Natural killer cell (primary cell): ENCODE measurements around the gene USF2. TPM values are rescaled to one million over a fixed set of nuclear protein-coding genes. Genes with fewer than 3 reads are reported as not detected.

Experiments used
- ATAC-seq, 3 donors: fragments of 150-1000 bp in 2 of 3; fragments of 200-7000 bp in 1 of 3; cut with Tn5 transposase; 1 replicate in 1 of 3; 2 replicates in 2 of 3; pipeline ENCODE4 v1.10.0; 2021; ENCODE audit warnings: mild to moderate bottlenecking in 2 of 3, moderate library complexity in 2 of 3
- DNase-seq, 2 donors: peaks; one replicate each; pipeline versions ENCODE4 v3.0.0 to v3.0.0-alpha.2; 2013 to 2021; ENCODE audit warnings: mixed read lengths in 1 of 2
- H3K27ac ChIP-seq: one replicate; pipeline ENCODE4 v1.5.1; 2013; ENCODE audit warnings: mild to moderate bottlenecking, low read length
- H3K27me3 ChIP-seq: one replicate; pipeline ENCODE4 v1.6.1; 2013; ENCODE audit warnings: low read length; ENCODE audit not compliant: control insufficient read depth, insufficient read depth
- H3K36me3 ChIP-seq: one replicate; pipeline ENCODE4 v1.6.1; 2013; ENCODE audit warnings: low read length; ENCODE audit not compliant: control insufficient read depth, insufficient read depth
- H3K4me1 ChIP-seq: one replicate; pipeline ENCODE4 v1.6.1; 2013; ENCODE audit warnings: low read length; ENCODE audit not compliant: control insufficient read depth, insufficient read depth
- H3K4me3 ChIP-seq: one replicate; pipeline ENCODE4 v1.5.1; 2013; ENCODE audit warnings: low read length
- H3K9me3 ChIP-seq: one replicate; pipeline ENCODE4 v1.6.1; 2013; ENCODE audit warnings: low read length; ENCODE audit not compliant: control insufficient read depth, insufficient read depth
- H3K27ac Mint-ChIP-seq, 2 donors: one replicate each; pipeline ENCODE4 v1.8.0; 2022; ENCODE audit warnings: mild to moderate bottlenecking in 2 of 2, mixed read lengths in 2 of 2, moderate library complexity in 1 of 2
- H3K27me3 Mint-ChIP-seq, 2 donors: one replicate each; pipeline ENCODE4 v1.8.0; 2022; ENCODE audit warnings: low read depth in 2 of 2, mixed read lengths in 2 of 2
- H3K36me3 Mint-ChIP-seq: one replicate; pipeline ENCODE4 v1.8.0; 2022; ENCODE audit warnings: mixed read lengths
- H3K4me1 Mint-ChIP-seq, 2 donors: one replicate each; pipeline ENCODE4 v1.8.0; 2022; ENCODE audit warnings: mixed read lengths in 2 of 2
- H3K4me3 Mint-ChIP-seq: one replicate; pipeline ENCODE4 v1.8.0; 2022; ENCODE audit warnings: mild to moderate bottlenecking, moderate library complexity, mixed read lengths
- H3K9me3 Mint-ChIP-seq, 2 donors: one replicate each; pipeline ENCODE4 v1.8.0; 2022; ENCODE audit warnings: mixed read lengths in 2 of 2
- CTCF ChIP-seq: fragments of 200-600 bp; IDR thresholded peaks from one replicate; pipeline ENCODE4 v1.8.0; 2022; ENCODE audit warnings: antibody characterized with exemption
- WGBS: methylation state at CpG from one replicate; pipeline ENCODE4 v1.1.7; 2013; ENCODE audit warnings: missing lambda C conversion rate; ENCODE audit not compliant: insufficient coverage; 5-methylcytosine and 5-hydroxymethylcytosine counted together
- intact Hi-C: fragments of 100-400 bp; cut with micrococcal nuclease; formaldehyde crosslinking; loops from one replicate; pipeline ENCODE4 v1.14.2; 2022
- total RNA-seq, 4 donors: library from RNA; stranded (reverse); fragments of 120-200 nt in 1 of 4; gene quantifications; one replicate each; pipeline versions ENCODE4 v1.2.3 to v1.2.4, GENCODE V29; 2013 to 2022

Gene USF2
- total RNA-seq, 3 donors from 2014 or later (not counting 1 experiment from before 2014, with no cell fraction given) = 243 to 253 (median 250) TPM

- ATAC-seq (no peak), DNase-seq (no peak)
- Histone ChIP-seq H3K27me3 (no peaks in the 10 kb centered on the region), H3K9me3 (no peaks in the 10 kb centered on the region), H3K36me3 (no peaks in the 10 kb centered on the region), H3K4me1 (peaks cover 41% of the 10 kb centered on the region), H3K27ac (no peak overlapping the region), H3K4me3 (no peak overlapping the region)
- TF ChIP-seq CTCF = no peak
- Mint-ChIP-seq H3K4me1 (peaks cover 0 to 8% of the 10 kb centered on the region in 2 donors), H3K27ac (no peak overlapping the region), H3K27me3 (peaks cover 0 to 10% of the 10 kb centered on the region in 2 donors), H3K36me3 (no peaks in the 10 kb centered on the region), H3K9me3 (peaks cover 2% of the 10 kb centered on the region in 2 donors), H3K4me3 (no peak overlapping the region)
- whole genome bisulfite sequencing = 86% methylated on average over 1 of the region's 2 CpGs
- intact Hi-C loops = no loop called here
Measured at GRCh38 chr19:35321291-35321690, 52.5 kb downstream of the USF2 start.

GRCh38 chr19:35322014-35322413, 53.3 kb downstream of the USF2 start:
- peaks cover 0 to 10% of the 10 kb centered on the region in 2 donors for H3K27me3 Mint-ChIP-seq
- intact Hi-C loops = no loop called here
- peaks cover 39% of the 10 kb centered on the region for H3K4me1 ChIP-seq
- peaks cover 0 to 8% of the 10 kb centered on the region in 2 donors for H3K4me1 Mint-ChIP-seq
- no peaks in the 10 kb centered on the region for H3K9me3 ChIP-seq
- H3K4me3 ChIP-seq = no peak overlapping the region
- H3K9me3 Mint-ChIP-seq = peaks cover 2% of the 10 kb centered on the region in 2 donors
- no peaks in the 10 kb centered on the region for H3K27me3 ChIP-seq
- no peak overlapping the region for H3K27ac Mint-ChIP-seq
- no peaks in the 10 kb centered on the region for H3K36me3 Mint-ChIP-seq
- WGBS = 94% methylated on average over 6 of the region's 9 CpGs
- no peak overlapping the region for H3K4me3 Mint-ChIP-seq
- H3K27ac ChIP-seq = no peak overlapping the region
- no peak for TF ChIP-seq CTCF
- DNase-seq = no peak
- H3K36me3 ChIP-seq = no peaks in the 10 kb centered on the region
- ATAC-seq = no peak

GRCh38 chr19:35327642-35328041, 58.9 kb downstream of the USF2 start:
- WGBS = 100% methylated on average over 2 of the region's 4 CpGs
- no peaks in the 10 kb centered on the region for H3K9me3 ChIP-seq
- H3K27ac ChIP-seq = no peak overlapping the region
- TF ChIP-seq CTCF = no peak
- no peaks in the 10 kb centered on the region for H3K4me1 Mint-ChIP-seq
- ATAC-seq = no peak
- H3K9me3 Mint-ChIP-seq = no peaks in the 10 kb centered on the region
- H3K4me3 ChIP-seq = no peak overlapping the region
- peaks cover 15 to 20% of the 10 kb centered on the region in 2 donors for H3K27me3 Mint-ChIP-seq
- DNase-seq = no peak
- no peak overlapping the region for H3K27ac Mint-ChIP-seq
- peaks cover 4% of the 10 kb centered on the region for H3K4me1 ChIP-seq
- intact Hi-C loops = no loop called here
- H3K4me3 Mint-ChIP-seq = no peak overlapping the region
- no peaks in the 10 kb centered on the region for H3K36me3 ChIP-seq
- H3K27me3 ChIP-seq = no peaks in the 10 kb centered on the region
- H3K36me3 Mint-ChIP-seq = no peaks in the 10 kb centered on the region

GRCh38 chr19:35328851-35329285, 60.1 kb downstream of the USF2 start, which contains the start of gene CD22:
CD22 (plus strand) TSS chr19:35329187; CDS start chr19:35332041, 2,854 bp downstream.
- no peaks in the 10 kb centered on the region for H3K9me3 Mint-ChIP-seq
- intact Hi-C loops = no loop called here
- DNase-seq (no peak), ATAC-seq (peak in 1 of 3 donors; percentile 36)
- Histone ChIP-seq H3K27me3 (no peaks in the 10 kb centered on the region), H3K4me1 (peaks cover 12% of the 10 kb centered on the region), H3K27ac (peak within 1 kb of the TSS; percentile 73), H3K36me3 (no peaks in the 10 kb centered on the region), H3K9me3 (no peaks in the 10 kb centered on the region), H3K4me3 (peak within 1 kb of the TSS; percentile 56)
- H3K36me3 Mint-ChIP-seq = no peaks in the 10 kb centered on the region
- peaks cover 15 to 26% of the 10 kb centered on the region in 2 donors for H3K27me3 Mint-ChIP-seq
- 24% methylated on average over 12 of the region's 12 CpGs for WGBS
- no peak within 1 kb of the TSS for H3K27ac Mint-ChIP-seq
- no peaks in the 10 kb centered on the region for H3K4me1 Mint-ChIP-seq
- no peak within 1 kb of the TSS for H3K4me3 Mint-ChIP-seq
- no peak for TF ChIP-seq CTCF
